Neural cell (in vitro differentiated cells): Measurements from ENCODE around the gene B4GALT2. TPM values are rescaled to one million over a fixed set of nuclear protein-coding genes. Genes with fewer than 3 reads are reported as not detected.

Experiments used
- H2AFZ ChIP-seq: fragments of 200-600, 300-800 bp; sonication (generic), shearing (Covaris generic); 2 replicates; pipeline ENCODE4 v1.6.0; 2014; ENCODE audit warnings: low read depth, mild to moderate bottlenecking, antibody characterized with exemption, low read length, moderate library complexity
- H3F3A ChIP-seq: fragments of 200-600 bp; shearing (Covaris generic); 2 replicates; pipeline ENCODE4 v1.6.1; 2016; ENCODE audit warnings: mild to moderate bottlenecking, moderate library complexity, mixed read lengths, antibody characterized with exemption, low read length; ENCODE audit not compliant: insufficient read depth, poor library complexity, severe bottlenecking
- H3K27ac ChIP-seq: fragments of 200-600, 300-800 bp; sonication (generic), shearing (Covaris generic); 2 replicates; pipeline ENCODE4 v1.5.1; 2014; ENCODE audit warnings: mild to moderate bottlenecking, low read length, moderate library complexity
- H3K27me3 ChIP-seq: fragments of 300-800, 200-600 bp; sonication (generic), shearing (Covaris generic); 2 replicates; pipeline ENCODE4 v1.6.0; 2014; ENCODE audit warnings: mild to moderate bottlenecking, low read depth, low read length, moderate library complexity; ENCODE audit not compliant: insufficient read depth
- H3K36me3 ChIP-seq: fragments of 300-800, 200-600 bp; sonication (generic), shearing (Covaris generic); 2 replicates; pipeline ENCODE4 v1.5.1; 2014; ENCODE audit warnings: mild to moderate bottlenecking, antibody characterized with exemption, low read length, moderate library complexity; ENCODE audit not compliant: insufficient read depth
- H3K4me2 ChIP-seq: fragments of 300-800, 200-600 bp; sonication (generic), shearing (Covaris generic); 2 replicates; pipeline ENCODE4 v1.6.0; 2014; ENCODE audit warnings: mild to moderate bottlenecking, low read length
- H3K4me3 ChIP-seq: fragments of 300-800, 200-600 bp; sonication (generic), shearing (Covaris generic); 2 replicates; pipeline ENCODE4 v1.5.1; 2014; ENCODE audit warnings: mild to moderate bottlenecking, low read length, moderate library complexity
- H3K79me2 ChIP-seq: fragments of 200-600 bp; shearing (Covaris generic); replicated peaks from 2 replicates; pipeline ENCODE4 v1.6.0; 2014; ENCODE audit warnings: mild to moderate bottlenecking, low read length, moderate library complexity; ENCODE audit not compliant: insufficient read depth
- H3K9ac ChIP-seq: fragments of 300-800, 200-600 bp; sonication (generic), shearing (Covaris generic); 2 replicates; pipeline ENCODE4 v1.6.1; 2016; ENCODE audit warnings: mild to moderate bottlenecking, low read length, mixed read lengths
- H3K9me2 ChIP-seq: fragments of 200-600 bp; shearing (Covaris generic); 2 replicates; pipeline ENCODE4 v1.6.1; 2016; ENCODE audit warnings: mild to moderate bottlenecking, low read length, mixed read lengths; ENCODE audit not compliant: insufficient read depth
- H3K9me3 ChIP-seq: fragments of 200-600, 300-800 bp; sonication (generic), shearing (Covaris generic); 2 replicates; pipeline ENCODE4 v1.6.1; 2016; ENCODE audit warnings: mild to moderate bottlenecking, mixed run types, low read length, moderate library complexity, mixed read lengths
- H4K20me1 ChIP-seq: fragments of 200-600 bp; shearing (Covaris generic); 2 replicates; pipeline ENCODE4 v1.6.1; 2016; ENCODE audit warnings: mild to moderate bottlenecking, mixed run types; ENCODE audit not compliant: insufficient read depth
- EP300 ChIP-seq: fragments of 450-650 bp; conservative IDR thresholded peaks from 2 replicates; pipeline ENCODE4 v1.6.1; 2014; ENCODE audit warnings: antibody characterized with exemption, mild to moderate bottlenecking, moderate library complexity; ENCODE audit not compliant: poor library complexity, severe bottlenecking
- EZH2 ChIP-seq: fragments of 200-600, 300-800 bp; shearing (Covaris generic), sonication (generic); IDR thresholded peaks from 2 replicates; pipeline ENCODE4 v1.6.1; 2014; ENCODE audit warnings: antibody characterized with exemption, low read length, borderline replicate concordance, mild to moderate bottlenecking; ENCODE audit not compliant: insufficient read depth, poor library complexity, severe bottlenecking
- MXI1 ChIP-seq: fragments of 450-650 bp; conservative IDR thresholded peaks from 2 replicates; pipeline ENCODE4 v1.6.1; 2014; ENCODE audit warnings: antibody characterized with exemption, mild to moderate bottlenecking; ENCODE audit not compliant: poor library complexity, severe bottlenecking
- POLR2AphosphoS5 ChIP-seq: IDR thresholded peaks from 2 replicates; pipeline ENCODE4 v1.6.1; 2012
- RAD21 ChIP-seq: fragments of 450-650 bp; conservative IDR thresholded peaks from 2 replicates; pipeline ENCODE4 v1.6.1; 2014; ENCODE audit warnings: antibody characterized with exemption, mild to moderate bottlenecking, moderate library complexity
- SMC3 ChIP-seq: fragments of 450-650 bp; conservative IDR thresholded peaks from 2 replicates; pipeline ENCODE4 v1.6.1; 2014; ENCODE audit warnings: antibody characterized with exemption, mild to moderate bottlenecking, moderate library complexity; ENCODE audit not compliant: poor library complexity
- TAF1 ChIP-seq: IDR thresholded peaks from 2 replicates; pipeline ENCODE4 v1.6.1; 2012; ENCODE audit warnings: low read depth
- polyA plus RNA-seq: library from polyadenylated mRNA; depleted of rRNA; stranded (reverse); fragments of >200 nt; gene quantifications from 2 replicates; pipeline ENCODE4 v1.2.3, GENCODE V29; 2014
- TF ChIP-seq, protein P1 (sequence below): fragments of 450-650 bp; IDR thresholded peaks from 2 replicates; pipeline ENCODE4 v1.5.1; 2014; ENCODE audit warnings: antibody characterized with exemption, mild to moderate bottlenecking, moderate library complexity; ENCODE audit not compliant: poor library complexity, severe bottlenecking
- TF ChIP-seq, protein P2 (sequence below): IDR thresholded peaks from 2 replicates; pipeline ENCODE4 v1.6.1; 2012; ENCODE audit warnings: borderline replicate concordance

The B4GALT2 gene
- polyA plus RNA-seq, 1 donor from 2014 or later, result 129 TPM

DNA sequence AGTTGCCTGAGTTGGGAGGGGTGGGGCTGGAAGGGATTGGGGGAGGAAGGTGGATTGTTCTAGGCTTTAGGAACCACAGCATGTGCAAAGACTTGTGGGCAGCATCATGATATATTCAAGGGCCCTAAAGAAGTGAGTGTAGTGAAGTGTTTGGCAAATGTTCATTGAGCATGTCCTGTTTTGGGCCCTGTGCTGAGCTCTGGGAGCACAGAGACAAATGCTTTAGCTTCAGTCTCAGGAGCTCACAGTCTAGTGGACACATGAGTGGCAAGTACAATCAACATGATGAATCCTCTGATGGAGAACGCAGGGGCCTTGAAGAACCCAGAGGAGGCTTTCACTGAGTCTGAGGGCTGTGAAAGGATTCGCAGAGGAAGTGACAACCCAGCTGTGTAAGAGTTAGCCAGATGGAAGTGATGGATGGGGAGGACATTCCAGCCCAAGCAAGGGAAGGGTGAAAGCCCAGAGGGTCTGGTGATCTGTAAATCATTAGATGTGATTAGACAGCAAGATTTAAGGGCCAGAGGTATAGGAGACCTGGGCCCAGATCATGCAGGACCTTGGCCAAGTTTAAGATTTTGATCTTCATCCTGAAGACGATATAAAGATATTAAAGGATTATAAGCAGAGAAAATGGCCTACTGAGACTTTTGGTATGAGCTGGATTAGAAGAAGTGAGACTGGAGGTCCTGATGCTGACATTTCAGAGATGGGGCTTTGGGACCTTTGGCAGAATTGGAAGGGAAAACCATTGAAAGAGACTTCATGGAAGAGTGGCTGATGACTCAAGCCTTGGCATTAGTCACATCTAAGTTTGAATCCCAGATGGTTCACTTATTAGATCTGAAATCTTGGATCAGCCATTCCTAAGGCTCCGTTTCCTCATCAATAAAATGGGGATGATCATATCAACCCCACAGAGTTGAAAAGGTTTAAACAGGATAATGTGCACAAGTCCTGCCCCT is 27.7 kb upstream of the B4GALT2 start:
- H3K4me3 ChIP-seq, result peak overlapping the region; percentile 78
- no peak overlapping the region for H3K9ac ChIP-seq
- peak overlapping the region; percentile 10 for H3K4me2 ChIP-seq
- peak overlapping the region; percentile 99 for H3K27ac ChIP-seq
- no peaks in the 10 kb centered on the region for H3K9me3 ChIP-seq
- no peak overlapping the region for H2AFZ ChIP-seq
- no peaks in the 10 kb centered on the region for H3F3A ChIP-seq
- peaks cover 62% of the 10 kb centered on the region for H3K79me2 ChIP-seq
- no peaks in the 10 kb centered on the region for H4K20me1 ChIP-seq
- no peaks in the 10 kb centered on the region for H3K9me2 ChIP-seq
- no peaks in the 10 kb centered on the region for H3K27me3 ChIP-seq
- no peaks in the 10 kb centered on the region for H3K36me3 ChIP-seq
- TF ChIP-seq TAF1, result no peak
- TF ChIP-seq SMC3, result no peak
- no peak for TF ChIP-seq POLR2AphosphoS5
- TF ChIP-seq, protein P1, sequence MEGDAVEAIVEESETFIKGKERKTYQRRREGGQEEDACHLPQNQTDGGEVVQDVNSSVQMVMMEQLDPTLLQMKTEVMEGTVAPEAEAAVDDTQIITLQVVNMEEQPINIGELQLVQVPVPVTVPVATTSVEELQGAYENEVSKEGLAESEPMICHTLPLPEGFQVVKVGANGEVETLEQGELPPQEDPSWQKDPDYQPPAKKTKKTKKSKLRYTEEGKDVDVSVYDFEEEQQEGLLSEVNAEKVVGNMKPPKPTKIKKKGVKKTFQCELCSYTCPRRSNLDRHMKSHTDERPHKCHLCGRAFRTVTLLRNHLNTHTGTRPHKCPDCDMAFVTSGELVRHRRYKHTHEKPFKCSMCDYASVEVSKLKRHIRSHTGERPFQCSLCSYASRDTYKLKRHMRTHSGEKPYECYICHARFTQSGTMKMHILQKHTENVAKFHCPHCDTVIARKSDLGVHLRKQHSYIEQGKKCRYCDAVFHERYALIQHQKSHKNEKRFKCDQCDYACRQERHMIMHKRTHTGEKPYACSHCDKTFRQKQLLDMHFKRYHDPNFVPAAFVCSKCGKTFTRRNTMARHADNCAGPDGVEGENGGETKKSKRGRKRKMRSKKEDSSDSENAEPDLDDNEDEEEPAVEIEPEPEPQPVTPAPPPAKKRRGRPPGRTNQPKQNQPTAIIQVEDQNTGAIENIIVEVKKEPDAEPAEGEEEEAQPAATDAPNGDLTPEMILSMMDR, result no peak
- TF ChIP-seq, protein P2, sequence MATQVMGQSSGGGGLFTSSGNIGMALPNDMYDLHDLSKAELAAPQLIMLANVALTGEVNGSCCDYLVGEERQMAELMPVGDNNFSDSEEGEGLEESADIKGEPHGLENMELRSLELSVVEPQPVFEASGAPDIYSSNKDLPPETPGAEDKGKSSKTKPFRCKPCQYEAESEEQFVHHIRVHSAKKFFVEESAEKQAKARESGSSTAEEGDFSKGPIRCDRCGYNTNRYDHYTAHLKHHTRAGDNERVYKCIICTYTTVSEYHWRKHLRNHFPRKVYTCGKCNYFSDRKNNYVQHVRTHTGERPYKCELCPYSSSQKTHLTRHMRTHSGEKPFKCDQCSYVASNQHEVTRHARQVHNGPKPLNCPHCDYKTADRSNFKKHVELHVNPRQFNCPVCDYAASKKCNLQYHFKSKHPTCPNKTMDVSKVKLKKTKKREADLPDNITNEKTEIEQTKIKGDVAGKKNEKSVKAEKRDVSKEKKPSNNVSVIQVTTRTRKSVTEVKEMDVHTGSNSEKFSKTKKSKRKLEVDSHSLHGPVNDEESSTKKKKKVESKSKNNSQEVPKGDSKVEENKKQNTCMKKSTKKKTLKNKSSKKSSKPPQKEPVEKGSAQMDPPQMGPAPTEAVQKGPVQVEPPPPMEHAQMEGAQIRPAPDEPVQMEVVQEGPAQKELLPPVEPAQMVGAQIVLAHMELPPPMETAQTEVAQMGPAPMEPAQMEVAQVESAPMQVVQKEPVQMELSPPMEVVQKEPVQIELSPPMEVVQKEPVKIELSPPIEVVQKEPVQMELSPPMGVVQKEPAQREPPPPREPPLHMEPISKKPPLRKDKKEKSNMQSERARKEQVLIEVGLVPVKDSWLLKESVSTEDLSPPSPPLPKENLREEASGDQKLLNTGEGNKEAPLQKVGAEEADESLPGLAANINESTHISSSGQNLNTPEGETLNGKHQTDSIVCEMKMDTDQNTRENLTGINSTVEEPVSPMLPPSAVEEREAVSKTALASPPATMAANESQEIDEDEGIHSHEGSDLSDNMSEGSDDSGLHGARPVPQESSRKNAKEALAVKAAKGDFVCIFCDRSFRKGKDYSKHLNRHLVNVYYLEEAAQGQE, result no peak
- no peak for TF ChIP-seq RAD21
- no peak for TF ChIP-seq MXI1
- no peak for TF ChIP-seq EP300

DNA sequence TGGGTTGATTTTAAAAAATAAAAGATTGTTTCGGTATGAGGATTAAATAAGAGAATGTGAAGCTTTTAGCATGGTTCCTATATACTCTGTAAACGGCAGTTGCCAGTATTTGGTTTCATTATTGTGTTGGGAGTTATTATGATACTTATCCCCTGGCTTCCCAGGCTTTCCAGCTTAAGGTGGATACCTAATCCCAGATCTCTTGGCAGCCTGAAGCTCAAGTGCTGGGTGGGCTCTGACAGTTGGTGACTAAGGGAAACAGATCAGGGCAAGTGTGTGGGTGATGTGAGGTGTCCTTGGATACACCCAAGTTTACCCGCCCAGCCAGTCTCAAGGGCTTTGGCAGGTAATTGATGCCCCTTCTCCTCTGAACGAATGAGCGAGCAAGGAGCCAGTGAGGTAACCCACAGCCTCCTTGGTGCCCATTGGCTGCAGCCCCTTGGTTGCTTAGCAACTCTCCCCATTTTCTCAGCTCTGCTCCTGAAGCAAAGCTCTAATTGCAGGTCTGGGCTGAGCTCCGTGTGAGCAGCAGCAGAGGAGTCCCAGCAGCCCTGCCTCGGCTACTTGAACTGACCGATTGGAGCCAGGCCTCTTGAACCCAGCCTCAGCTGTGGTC is 26.2 kb upstream of the B4GALT2 start:
- Histone ChIP-seq H4K20me1 (no peaks in the 10 kb centered on the region), H3K27ac (peak overlapping the region; percentile 99), H2AFZ (peak overlapping the region; percentile 6), H3K36me3 (peaks cover 2% of the 10 kb centered on the region), H3K9me3 (no peaks in the 10 kb centered on the region), H3K4me3 (peak overlapping the region; percentile 78), H3K4me2 (peak overlapping the region; percentile 95), H3K27me3 (no peaks in the 10 kb centered on the region), H3K9me2 (no peaks in the 10 kb centered on the region), H3F3A (no peaks in the 10 kb centered on the region), H3K9ac (peak overlapping the region; percentile 86), H3K79me2 (peaks cover 51% of the 10 kb centered on the region)
- TF ChIP-seq SMC3, result peak; percentile 46
- TF ChIP-seq RAD21, result peak; percentile 34
- TF ChIP-seq, protein P1, result no peak
- TF ChIP-seq TAF1, result peak; percentile 81
- TF ChIP-seq POLR2AphosphoS5, result peak; percentile 96
- TF ChIP-seq, protein P2, result peak; percentile 91
- peak; percentile 86 for TF ChIP-seq EP300
- peak; percentile 56 for TF ChIP-seq MXI1
- TF ChIP-seq EZH2, result no peak
